ENCODE data around the gene GP1BA. TPM values are rescaled to one million over a fixed set of nuclear protein-coding genes. Genes with fewer than 3 reads are reported as not detected.

GP1BA gene
- total and polyA plus RNA-seq, 2 donors (not counting 3 experiments of a cell fraction or from before 2014, with no cell fraction given), result not detected

DNA sequence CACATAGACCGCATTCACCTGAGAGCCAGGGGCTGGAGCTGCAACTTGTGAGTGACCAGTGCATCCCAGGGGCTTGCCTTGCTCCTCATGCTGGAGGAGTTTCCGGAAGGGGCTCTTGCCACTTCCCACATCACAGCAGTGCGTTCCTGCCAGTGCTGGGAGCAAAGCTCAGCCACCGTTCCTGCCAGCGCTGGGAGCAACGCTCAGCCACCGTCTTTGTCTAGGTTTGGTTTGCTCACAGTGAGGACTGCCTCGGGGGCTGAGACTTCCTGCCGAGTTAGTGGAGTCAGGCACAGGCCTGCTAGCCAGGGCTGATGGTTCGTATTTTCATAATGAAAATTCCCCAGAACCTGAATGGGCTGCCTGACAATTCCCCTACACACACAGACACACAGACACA is 23.8 kb upstream of the GP1BA start:
- H3K4me3 ChIP-seq (replicated peaks in 1 of 3; ENCODE audit: insufficient read depth in 1 of 3, low read depth in 1 of 3, low read length in 3 of 3), result no peak overlapping the region
- peak overlapping the region; percentile 62 for H2AFZ ChIP-seq (ENCODE audit: low read depth, low read length)
- intact Hi-C loops (cut with micrococcal nuclease) (loop anchor here (2.0 kb wide), 1 partner anchor 40 kb away; the partner anchor contains the start of gene PFN1), dilution Hi-C loops (cut with MboI; ENCODE audit: extremely low pct_ligation_motif_present, low sequenced_read_pairs) (no loop called here)
- DNase-seq (ENCODE audit: low read depth, low spot score) (no peak), FAIRE-seq (no peak)
- POLR2A ChIA-PET, result interaction anchor here (1.0 to 1.5 kb wide), 3 partner anchors 32 to 62 kb away, joined by 3 to 4 read pairs (median 4); partner anchors contain the start of genes RNF167, SLC25A11 and SPAG7
- no peaks in the 10 kb centered on the region for H3K27me3 ChIP-seq (ENCODE audit: control insufficient read depth in 2 of 2, insufficient read depth in 2 of 2, low read length in 2 of 2)
- H3K9me1 ChIP-seq (replicated peaks; ENCODE audit: control insufficient read depth, extremely low read depth, insufficient read depth, low read length), result no peaks in the 10 kb centered on the region
- no peaks in the 10 kb centered on the region for H3K4me1 ChIP-seq (ENCODE audit: control insufficient read depth, extremely low read depth, insufficient read depth, low read length)
- no peaks in the 10 kb centered on the region for H3K79me2 ChIP-seq (ENCODE audit: control insufficient read depth, insufficient read depth, low read length)
- H3K9me3 ChIP-seq (replicated peaks; ENCODE audit: control insufficient read depth, insufficient read depth, low read length), result no peaks in the 10 kb centered on the region
- BruUV-seq (replicated peaks), result no TSS peak
- H3K36me3 ChIP-seq (ENCODE audit: control insufficient read depth in 2 of 2, extremely low read depth in 1 of 2, insufficient read depth in 2 of 2, low read length in 2 of 2), result no peaks in the 10 kb centered on the region
- no peak for TF ChIP-seq GATA2 (IDR thresholded peaks at IDR 0.05; ENCODE audit: insufficient read depth, insufficient read length, low read depth, low read length)
- TF ChIP-seq POLR2A (IDR thresholded peaks at IDR 0.05; ENCODE audit: low read depth, low read length), result no peak
- no peak for TF ChIP-seq MYC (IDR thresholded peaks at IDR 0.05; ENCODE audit: low read depth, low read length)
- TF ChIP-seq, protein P1, sequence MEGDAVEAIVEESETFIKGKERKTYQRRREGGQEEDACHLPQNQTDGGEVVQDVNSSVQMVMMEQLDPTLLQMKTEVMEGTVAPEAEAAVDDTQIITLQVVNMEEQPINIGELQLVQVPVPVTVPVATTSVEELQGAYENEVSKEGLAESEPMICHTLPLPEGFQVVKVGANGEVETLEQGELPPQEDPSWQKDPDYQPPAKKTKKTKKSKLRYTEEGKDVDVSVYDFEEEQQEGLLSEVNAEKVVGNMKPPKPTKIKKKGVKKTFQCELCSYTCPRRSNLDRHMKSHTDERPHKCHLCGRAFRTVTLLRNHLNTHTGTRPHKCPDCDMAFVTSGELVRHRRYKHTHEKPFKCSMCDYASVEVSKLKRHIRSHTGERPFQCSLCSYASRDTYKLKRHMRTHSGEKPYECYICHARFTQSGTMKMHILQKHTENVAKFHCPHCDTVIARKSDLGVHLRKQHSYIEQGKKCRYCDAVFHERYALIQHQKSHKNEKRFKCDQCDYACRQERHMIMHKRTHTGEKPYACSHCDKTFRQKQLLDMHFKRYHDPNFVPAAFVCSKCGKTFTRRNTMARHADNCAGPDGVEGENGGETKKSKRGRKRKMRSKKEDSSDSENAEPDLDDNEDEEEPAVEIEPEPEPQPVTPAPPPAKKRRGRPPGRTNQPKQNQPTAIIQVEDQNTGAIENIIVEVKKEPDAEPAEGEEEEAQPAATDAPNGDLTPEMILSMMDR (IDR thresholded peaks at IDR 0.05; ENCODE audit: extremely low read depth in 1 of 2, insufficient read depth in 1 of 2, low read depth in 1 of 2, low read length in 2 of 2), result no peak
- TF ChIP-seq EZH2 (IDR thresholded peaks at IDR 0.05; ENCODE audit: borderline replicate concordance, low read depth, low read length, severe bottlenecking), result no peak
- TF ChIP-seq JUN (IDR thresholded peaks at IDR 0.05; ENCODE audit: borderline replicate concordance, insufficient read depth, insufficient read length, low read depth), result no peak
- TF ChIP-seq FOS (IDR thresholded peaks at IDR 0.05; ENCODE audit: borderline replicate concordance, insufficient read depth, low read length), result no peak
- TF ChIP-seq, protein P2, sequence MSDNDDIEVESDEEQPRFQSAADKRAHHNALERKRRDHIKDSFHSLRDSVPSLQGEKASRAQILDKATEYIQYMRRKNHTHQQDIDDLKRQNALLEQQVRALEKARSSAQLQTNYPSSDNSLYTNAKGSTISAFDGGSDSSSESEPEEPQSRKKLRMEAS (IDR thresholded peaks at IDR 0.05; ENCODE audit: insufficient read depth, insufficient read length), result no peak
- TF ChIP-seq POLR2AphosphoS5 (IDR thresholded peaks at IDR 0.05; ENCODE audit: insufficient read depth, low read depth, low read length), result no peak
- H3K9ac ChIP-seq (replicated peaks; ENCODE audit: extremely low read depth, insufficient read depth, low read length), result no peak overlapping the region
- no peak overlapping the region for H3K4me2 ChIP-seq (ENCODE audit: insufficient read depth, low read length)
- CTCF ChIA-PET, result interaction anchor here (0.6 to 3.1 kb wide), 36 partner anchors 9 to 199 kb away, joined by 3 to 71 read pairs (median 7); partner anchors contain the start of genes ARRB2, C17orf107, CAMTA2 and ENO3
- H4K20me1 ChIP-seq (replicated peaks; ENCODE audit: control insufficient read depth, extremely low read depth, insufficient read depth, low read length), result no peaks in the 10 kb centered on the region
- no peak overlapping the region for H3K27ac ChIP-seq (ENCODE audit: insufficient read depth, low read depth, low read length)
